GM21360 (cell line): ENCODE measurements around the gene C5orf22.
"Not testable (repeated sequence)": the region's sequence is repeated elsewhere in the genome, so short reads cannot be mapped to it uniquely, and the experiment has no call there.

Experiments
- ATAC-seq: cut with Tn5 transposase; IDR thresholded peaks from one replicate; pipeline ENCODE4 v1.9.1; 2021; ENCODE audit warnings: mild to moderate bottlenecking, moderate library complexity; ENCODE audit not compliant: unreplicated experiment

Gene C5orf22

GRCh38 chr5:31551878-31552277, 19.8 kb downstream of the C5orf22 start:
- ATAC-seq, result no peak

GRCh38 chr5:31553863-31554262, 21.8 kb downstream of the C5orf22 start:
- no peak for ATAC-seq

- ATAC-seq, result no peak
Observed at GRCh38 chr5:31554552-31554951, 22.5 kb downstream of the C5orf22 start.

- no peak for ATAC-seq
Observed at GRCh38 chr5:31556461-31556860, 24.4 kb downstream of the C5orf22 start.

GRCh38 chr5:31559942-31560341, 27.8 kb downstream of the C5orf22 start:
- ATAC-seq, result no peak

GRCh38 chr5:31561946-31562345, 29.8 kb downstream of the C5orf22 start:
- no peak for ATAC-seq

GRCh38 chr5:31563216-31563615, 31.1 kb downstream of the C5orf22 start:
- no peak for ATAC-seq

GRCh38 chr5:31566362-31566761, 34.3 kb downstream of the C5orf22 start:
- ATAC-seq, result not testable (repeated sequence)

GRCh38 chr5:31568302-31568835, 36.3 kb downstream of the C5orf22 start:
- ATAC-seq, result no peak

- ATAC-seq, result no peak
Observed at GRCh38 chr5:31569068-31569467, 37.0 kb downstream of the C5orf22 start.

GRCh38 chr5:31573494-31574142, 41.5 kb downstream of the C5orf22 start:
- peak; percentile 87 for ATAC-seq

GRCh38 chr5:31574772-31575171, 42.7 kb downstream of the C5orf22 start:
- ATAC-seq, result no peak

GRCh38 chr5:31577438-31577837, 45.3 kb downstream of the C5orf22 start:
- no peak for ATAC-seq

GRCh38 chr5:31579558-31579957, 47.5 kb downstream of the C5orf22 start:
- ATAC-seq, result no peak

GRCh38 chr5:31581498-31582099, 49.5 kb downstream of the C5orf22 start:
- ATAC-seq, result no peak

GRCh38 chr5:31583129-31583528, 51.0 kb downstream of the C5orf22 start:
- no peak for ATAC-seq

GRCh38 chr5:31585166-31585894, 53.2 kb downstream of the C5orf22 start:
- no peak for ATAC-seq

- ATAC-seq, result no peak
Observed at GRCh38 chr5:31585895-31586270, 53.8 kb downstream of the C5orf22 start.

- no peak for ATAC-seq
Observed at GRCh38 chr5:31587546-31587945, 55.4 kb downstream of the C5orf22 start.

GRCh38 chr5:31593665-31594064, 61.6 kb downstream of the C5orf22 start:
- ATAC-seq, result no peak

- no peak for ATAC-seq
Observed at GRCh38 chr5:31596354-31596753, 64.3 kb downstream of the C5orf22 start.
